Keratinocyte (primary cell): Measurements from ENCODE around the gene GREM1. TPM values are rescaled to one million over a fixed set of nuclear protein-coding genes. Genes with fewer than 3 reads are reported as not detected.

Experiments
- DNase-seq: peaks from one replicate; pipeline ENCODE4 v3.0.0-alpha.2; 2011; ENCODE audit warnings: low read depth, missing footprints, low spot score
- FAIRE-seq: peaks from 2 replicates; lab custom pipeline; 2011; peaks lifted over from hg19 to GRCh38; lab: Jason Lieb, UNC
- H2AFZ ChIP-seq: 2 replicates; pipeline ENCODE4 v1.6.0; 2012; ENCODE audit warnings: low read length, control low read depth, inconsistent platforms; ENCODE audit not compliant: control insufficient read depth
- H3K27ac ChIP-seq: 2 replicates; pipeline ENCODE4 v1.5.1; 2011; ENCODE audit warnings: low read length; ENCODE audit not compliant: control insufficient read depth, insufficient read depth
- H3K27me3 ChIP-seq: 3 replicates; pipeline ENCODE4 v1.6.0; 2011; ENCODE audit warnings: low read length; ENCODE audit not compliant: control insufficient read depth, insufficient read depth; ENCODE audit errors: extremely low read depth
- H3K36me3 ChIP-seq, 2 experiments: 2 replicates in 1 of 2; 3 replicates in 1 of 2; pipeline ENCODE4 v1.5.1; 2011; ENCODE audit warnings: low read length in 2 of 2, mild to moderate bottlenecking in 1 of 2; ENCODE audit not compliant: control insufficient read depth in 2 of 2, insufficient read depth in 2 of 2; ENCODE audit errors: extremely low read depth in 1 of 2
- H3K4me1 ChIP-seq: 3 replicates; pipeline ENCODE4 v1.5.1; 2011; ENCODE audit warnings: low read length; ENCODE audit not compliant: control insufficient read depth, insufficient read depth; ENCODE audit errors: extremely low read depth
- H3K4me2 ChIP-seq: 3 replicates; pipeline ENCODE4 v1.6.0; 2011; ENCODE audit warnings: low read depth, low read length; ENCODE audit not compliant: control insufficient read depth, insufficient read depth; ENCODE audit errors: extremely low read depth
- H3K4me3 ChIP-seq, 3 experiments: fragments of 200-600 bp in 1 of 3; sonication (generic) in 1 of 3; 2 replicates in 2 of 3; 3 replicates in 1 of 3; pipeline ENCODE4 v1.5.1; 2011 to 2016; ENCODE audit warnings: low read length in 3 of 3, mild to moderate bottlenecking in 3 of 3, control low read depth in 2 of 3, inconsistent platforms in 1 of 3, low read depth in 1 of 3, mixed read lengths in 1 of 3, mixed run types in 1 of 3, moderate library complexity in 1 of 3; ENCODE audit not compliant: control insufficient read depth in 2 of 3, insufficient read depth in 2 of 3; ENCODE audit errors: extremely low read depth in 1 of 3
- H3K79me2 ChIP-seq: 2 replicates; pipeline ENCODE4 v1.6.0; 2012; ENCODE audit warnings: low read length; ENCODE audit not compliant: control insufficient read depth, insufficient read depth
- H3K9ac ChIP-seq: 3 replicates; pipeline ENCODE4 v1.6.0; 2011; ENCODE audit warnings: low read length; ENCODE audit not compliant: control insufficient read depth, insufficient read depth; ENCODE audit errors: extremely low read depth
- H3K9me1 ChIP-seq: 3 replicates; pipeline ENCODE4 v1.6.0; 2011; ENCODE audit warnings: low read length; ENCODE audit not compliant: control insufficient read depth, insufficient read depth; ENCODE audit errors: extremely low read depth
- H3K9me3 ChIP-seq: 2 replicates; pipeline ENCODE4 v1.5.1; 2012; ENCODE audit warnings: low read depth, low read length; ENCODE audit not compliant: control insufficient read depth
- H4K20me1 ChIP-seq: 3 replicates; pipeline ENCODE4 v1.6.0; 2011; ENCODE audit warnings: low read length; ENCODE audit not compliant: control insufficient read depth, insufficient read depth; ENCODE audit errors: extremely low read depth
- EZH2 ChIP-seq: IDR thresholded peaks from one replicate; pipeline ENCODE4 v1.6.1; 2012; ENCODE audit warnings: inconsistent platforms, mild to moderate bottlenecking, low read length, moderate library complexity
- dilution Hi-C: fragments of 300-500 bp; cut with MboI; formaldehyde crosslinking; loops from one replicate; pipeline ENCODE4 v1.7.0; 2020; ENCODE audit warnings: low sequenced_read_pairs; ENCODE audit not compliant: extremely low pct_ligation_motif_present
- polyA plus RNA-seq, 5 experiments: library from polyadenylated mRNA; depleted of rRNA in 3 of 5; stranded (reverse) in 3 of 5; stranded (forward) in 1 of 5; unstranded in 1 of 5; fragments of >200 nt; gene quantifications; 1 replicate in 1 of 5; 2 replicates in 3 of 5; 3 replicates in 1 of 5; pipeline versions ENCODE4 v1.2.1 to v1.2.3, GENCODE V29; 2011 to 2012; ENCODE audit warnings: missing spikeins in 2 of 5, low read depth in 1 of 5, low replicate concordance in 1 of 5
- TF ChIP-seq, protein P1 (sequence below), 3 experiments: IDR thresholded peaks in 1 of 3; conservative IDR thresholded peaks in 1 of 3; optimal IDR thresholded peaks in 1 of 3; 2 replicates in 2 of 3; 3 replicates in 1 of 3; pipeline versions ENCODE3 to v1.5.1; 2011; ENCODE audit warnings: low read length in 3 of 3, mild to moderate bottlenecking in 3 of 3, moderate library complexity in 2 of 3, control low read depth in 1 of 3, inconsistent platforms in 1 of 3; ENCODE audit not compliant: insufficient read depth in 2 of 3; ENCODE audit errors: extremely low read depth in 1 of 3

Gene GREM1
- polyA plus RNA-seq, 1 donor (not counting 4 experiments of a cell fraction or from before 2014, with no cell fraction given): 0.04 TPM

DNA sequence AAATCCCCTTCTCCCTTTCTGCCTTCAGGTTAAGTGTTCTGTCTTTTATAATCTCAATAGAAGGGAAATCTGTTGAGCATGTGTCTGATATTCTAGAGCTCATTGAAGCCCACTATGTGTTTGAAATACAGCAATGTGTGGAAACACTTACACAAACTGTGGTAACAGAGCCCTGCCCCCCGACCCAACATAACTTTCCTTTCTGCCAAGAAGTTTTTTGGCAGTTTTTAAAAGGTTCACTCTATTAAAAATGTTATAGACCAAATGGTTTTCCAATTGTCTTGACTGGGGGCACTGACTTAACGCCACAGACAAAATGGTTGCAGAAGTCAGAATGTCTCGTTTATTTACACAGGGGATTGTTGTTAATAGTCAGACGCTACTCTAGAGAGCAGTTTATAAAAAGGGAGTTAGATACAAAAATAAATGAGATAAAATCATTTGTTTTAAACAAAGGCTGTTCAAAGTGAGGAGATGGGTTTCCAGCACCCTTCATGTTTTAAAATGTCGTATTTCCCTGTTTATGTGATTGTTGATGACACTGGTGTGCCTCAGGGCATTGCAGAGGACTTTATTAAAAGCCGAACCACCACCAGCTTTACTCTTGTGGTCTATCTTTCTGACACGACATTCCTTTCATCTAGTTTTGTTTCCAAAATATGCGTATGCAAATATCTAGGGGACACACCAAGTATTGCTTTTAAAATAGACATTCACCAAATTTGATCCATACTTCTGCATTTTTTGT, 26.7 kb upstream of the GREM1 start:
- H3K4me1 ChIP-seq: peaks cover 31% of the 10 kb centered on the region
- FAIRE-seq: no peak
- no peak overlapping the region for H2AFZ ChIP-seq
- dilution Hi-C loops: no loop called here
- no peak overlapping the region for H3K27ac ChIP-seq
- H4K20me1 ChIP-seq: no peaks in the 10 kb centered on the region
- H3K9me1 ChIP-seq: no peaks in the 10 kb centered on the region
- no peak overlapping the region for H3K4me2 ChIP-seq
- no peak overlapping the region for H3K9ac ChIP-seq
- no peak overlapping the region for H3K4me3 ChIP-seq
- H3K9me3 ChIP-seq: no peaks in the 10 kb centered on the region
- no peaks in the 10 kb centered on the region for H3K27me3 ChIP-seq
- peaks cover 2% of the 10 kb centered on the region for H3K79me2 ChIP-seq
- no peaks in the 10 kb centered on the region for H3K36me3 ChIP-seq
- TF ChIP-seq EZH2: no peak
- TF ChIP-seq, protein P1, sequence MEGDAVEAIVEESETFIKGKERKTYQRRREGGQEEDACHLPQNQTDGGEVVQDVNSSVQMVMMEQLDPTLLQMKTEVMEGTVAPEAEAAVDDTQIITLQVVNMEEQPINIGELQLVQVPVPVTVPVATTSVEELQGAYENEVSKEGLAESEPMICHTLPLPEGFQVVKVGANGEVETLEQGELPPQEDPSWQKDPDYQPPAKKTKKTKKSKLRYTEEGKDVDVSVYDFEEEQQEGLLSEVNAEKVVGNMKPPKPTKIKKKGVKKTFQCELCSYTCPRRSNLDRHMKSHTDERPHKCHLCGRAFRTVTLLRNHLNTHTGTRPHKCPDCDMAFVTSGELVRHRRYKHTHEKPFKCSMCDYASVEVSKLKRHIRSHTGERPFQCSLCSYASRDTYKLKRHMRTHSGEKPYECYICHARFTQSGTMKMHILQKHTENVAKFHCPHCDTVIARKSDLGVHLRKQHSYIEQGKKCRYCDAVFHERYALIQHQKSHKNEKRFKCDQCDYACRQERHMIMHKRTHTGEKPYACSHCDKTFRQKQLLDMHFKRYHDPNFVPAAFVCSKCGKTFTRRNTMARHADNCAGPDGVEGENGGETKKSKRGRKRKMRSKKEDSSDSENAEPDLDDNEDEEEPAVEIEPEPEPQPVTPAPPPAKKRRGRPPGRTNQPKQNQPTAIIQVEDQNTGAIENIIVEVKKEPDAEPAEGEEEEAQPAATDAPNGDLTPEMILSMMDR (optimal IDR thresholded peaks at IDR 0.05 in 1 of 3, IDR thresholded peaks at IDR 0.05 in 1 of 3, conservative IDR thresholded peaks at IDR 0.05 in 1 of 3; ENCODE audit: extremely low read depth in 1 of 3, insufficient read depth in 2 of 3, low read length in 3 of 3): no peak
- no peak for DNase-seq

DNA sequence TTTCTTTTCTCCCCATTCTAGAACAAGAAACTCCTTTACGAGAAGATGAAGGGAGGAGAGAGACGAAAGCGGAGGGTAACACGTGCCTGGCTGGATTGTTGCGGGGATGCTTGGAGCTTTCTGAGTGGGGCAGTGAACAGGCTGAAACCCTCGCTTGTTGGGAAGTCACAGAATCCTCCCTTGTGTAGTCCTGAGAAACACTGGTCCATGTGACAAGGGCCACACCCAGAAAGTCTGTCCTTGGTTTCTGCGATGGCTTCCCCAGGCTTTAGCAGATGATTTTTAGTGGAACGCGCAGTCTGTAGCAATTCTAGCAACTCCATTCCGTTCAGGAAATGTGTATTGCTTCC, 26.1 kb upstream of the GREM1 start:
- dilution Hi-C loops: no loop called here

More for the DNA sequence above, 26.1 kb upstream of the GREM1 start:
- Histone ChIP-seq H4K20me1 (no peaks in the 10 kb centered on the region), H3K36me3 (no peaks in the 10 kb centered on the region), H3K79me2 (no peaks in the 10 kb centered on the region), H3K4me1 (peaks cover 25% of the 10 kb centered on the region), H3K4me3 (no peak overlapping the region), H3K9ac (no peak overlapping the region), H3K27ac (no peak overlapping the region), H2AFZ (no peak overlapping the region), H3K9me1 (no peaks in the 10 kb centered on the region), H3K9me3 (no peaks in the 10 kb centered on the region), H3K4me2 (no peak overlapping the region), H3K27me3 (no peaks in the 10 kb centered on the region)
- FAIRE-seq: no peak
- DNase-seq: no peak
- no peak for TF ChIP-seq EZH2
- TF ChIP-seq, protein P1 (optimal IDR thresholded peaks at IDR 0.05 in 1 of 3, IDR thresholded peaks at IDR 0.05 in 1 of 3, conservative IDR thresholded peaks at IDR 0.05 in 1 of 3; ENCODE audit: extremely low read depth in 1 of 3, insufficient read depth in 2 of 3, low read length in 3 of 3): no peak
